ENCODE data around the gene APEX1. TPM values are rescaled to one million over a fixed set of nuclear protein-coding genes. Genes with fewer than 3 reads are reported as not detected.

APEX1 gene
- total and polyA plus RNA-seq, 2 of the 8 experiments (the other 6 are each of a cell fraction or from before 2014, with no cell fraction given), result 384 to 700 TPM

DNA sequence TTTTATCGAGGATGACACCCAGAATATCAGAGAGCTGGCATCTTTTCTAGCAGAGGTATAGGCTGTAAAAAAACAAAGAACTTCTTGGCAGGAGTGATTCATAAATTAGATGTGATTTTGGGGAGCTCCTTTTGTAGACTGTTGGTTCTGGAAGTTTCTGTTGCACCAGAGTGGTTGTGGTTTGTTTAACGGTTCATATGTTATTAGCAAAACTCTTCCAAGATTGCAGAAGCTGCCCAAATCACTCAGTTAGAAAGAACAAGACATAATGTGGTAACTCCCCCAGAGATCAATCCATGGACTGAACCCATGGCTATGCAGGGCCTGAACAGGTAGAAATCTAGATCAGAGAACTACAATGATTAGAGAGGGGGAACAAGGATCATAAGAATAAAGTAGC, 43.6 kb downstream of the APEX1 start:
- no peak overlapping the region for H3K4me2 ChIP-seq (ENCODE audit: insufficient read depth in 1 of 2, low read depth in 2 of 2, low read length in 2 of 2)

More for the DNA sequence above, 43.6 kb downstream of the APEX1 start:
- Histone ChIP-seq H2BK15ac (ENCODE audit: low read length) (0 out of 2 replicates have a peak overlapping the region, but pooled peaks have one; percentile 46), H2BK12ac (ENCODE audit: low read depth, low read length) (0 out of 2 replicates have a peak overlapping the region, but pooled peaks have one; percentile 50), H3K4ac (replicated peaks; ENCODE audit: insufficient read length, low read depth, low read length) (no peak overlapping the region), H2AK5ac (ENCODE audit: low read depth, low read length) (no peak overlapping the region), H3K4me3 (ENCODE audit: extremely low read depth in 1 of 4, insufficient read depth in 2 of 4, low read depth in 3 of 4, low read length in 4 of 4) (peak overlapping the region in 1 of 4 experiments; percentile 6; a peak in 1 of 8 replicates), H3K79me2 (ENCODE audit: control insufficient read depth in 1 of 2, insufficient read depth in 2 of 2, low read length in 2 of 2) (no peaks in the 10 kb centered on the region), H4K8ac (ENCODE audit: extremely low read depth, insufficient read depth, low read length) (no peak overlapping the region; the same call in 1 of the 2 replicates), H3K79me1 (ENCODE audit: low read depth, low read length) (no peaks in the 10 kb centered on the region), H4K5ac (ENCODE audit: insufficient read length, low read depth, low read length) (no peak overlapping the region), H4K20me1 (replicated peaks in 1 of 2; ENCODE audit: control insufficient read depth in 1 of 2, insufficient read depth in 2 of 2, low read length in 2 of 2) (no peaks in the 10 kb centered on the region), H3K9ac (replicated peaks in 1 of 4; ENCODE audit: extremely low read depth in 1 of 4, low read depth in 3 of 4, low read length in 3 of 4) (no peak overlapping the region), H2AFZ (ENCODE audit: low read length) (peak overlapping the region; percentile 38; the same call in 1 of the 2 replicates), H2BK5ac (ENCODE audit: low read depth, low read length) (no peak overlapping the region), H3K9me3 (ENCODE audit: insufficient read depth in 2 of 2, low read depth in 1 of 2, low read length in 1 of 2) (peaks cover 0 to 5% of the 10 kb centered on the region in 2 experiments; a peak in 2 of 4 replicates), H3K14ac (ENCODE audit: insufficient read length) (no peak overlapping the region), H3K23ac (ENCODE audit: insufficient read length) (no peak overlapping the region), H2BK20ac (ENCODE audit: low read length) (no peak overlapping the region; the same call in 1 of the 2 replicates), H3K4me1 (replicated peaks in 1 of 4; ENCODE audit: control insufficient read depth in 3 of 4, insufficient read depth in 4 of 4, low read length in 3 of 4) (peaks cover 0 to 8% (median 3%) of the 10 kb centered on the region in 4 experiments; a peak in 6 of 7 replicates), H3K27ac (ENCODE audit: low read depth, low read length) (no peak overlapping the region), H3K23me2 (ENCODE audit: low read depth, low read length) (no peaks in the 10 kb centered on the region; the same call in 1 of the 2 replicates), H3K18ac (ENCODE audit: extremely low read depth, low read length) (peak overlapping the region; percentile 32; the same call in 1 of the 2 replicates), H3K27me3 (replicated peaks in 1 of 4; ENCODE audit: control insufficient read depth in 3 of 4, extremely low read depth in 1 of 4, insufficient read depth in 3 of 4, low read length in 3 of 4) (no peaks in the 10 kb centered on the region), H3K56ac (replicated peaks; ENCODE audit: insufficient read length, low read depth, low read length) (no peak overlapping the region), H2BK120ac (replicated peaks; ENCODE audit: low read depth, low read length) (peak overlapping the region; percentile 9), H4K91ac (replicated peaks; ENCODE audit: insufficient read length, low read length) (no peak overlapping the region), H3K36me3 (ENCODE audit: control insufficient read depth in 2 of 4, insufficient read depth in 4 of 4, low read length in 3 of 4) (no peaks in the 10 kb centered on the region)
- POLR2A ChIA-PET (ENCODE audit: partially characterized antibody), result interaction anchor here (0.8 to 2.9 kb wide), 4 partner anchors 11 to 43 kb away, joined by 3 to 13 read pairs (median 5); partner anchors contain the start of gene PNP
- CTCF ChIA-PET (ENCODE audit: partially characterized antibody), result interaction anchor here (0.8 to 2.4 kb wide), 2 partner anchors 12 to 108 kb away, joined by 3 to 14 read pairs; no protein-coding TSS in a partner anchor
- no peak for FAIRE-seq
- 91% methylated on average over 2 of the region's 2 CpGs; no CpG with 5 or more reads in 1 of the 2 experiments for WGBS, 2 experiments (ENCODE audit: extremely low coverage in 1 of 2, insufficient coverage in 1 of 2, insufficient read length in 1 of 2, insufficient replicate concordance in 2 of 2, low coverage in 1 of 2, low lambda C conversion rate in 2 of 2, missing lambda C conversion rate in 1 of 2)
- DNase-seq (ENCODE audit: low read depth in 1 of 2, low spot score in 2 of 2), result no peak
- TF ChIP-seq EGR1 (IDR thresholded peaks at IDR 0.05; ENCODE audit: borderline replicate concordance, low read depth, low read length) (no peak), TCF12 (IDR thresholded peaks at IDR 0.05; ENCODE audit: low read depth, low read length) (no peak), BACH1 (IDR thresholded peaks at IDR 0.05; ENCODE audit: low read length) (no peak), SP4 (IDR thresholded peaks at IDR 0.05; ENCODE audit: low read length) (no peak)
